Measurements from ENCODE around the gene EGLN2. TPM values are rescaled to one million over a fixed set of nuclear protein-coding genes. Genes with fewer than 3 reads are reported as not detected.

Gene EGLN2
- total RNA-seq, 2 experiments from 2014 or later, result 150 to 151 TPM

GRCh38 chr19:40754611-40755247 lies 44.3 kb upstream of the EGLN2 start:
- CTCF ChIA-PET, result interaction anchor here (0.6 to 2.9 kb wide), 4 partner anchors 38 to 887 kb away, joined by 3 to 11 read pairs (median 6); partner anchors contain the start of genes COQ8B, EGLN2 and ITPKC
- no peaks in the 10 kb centered on the region for H3K27me3 Mint-ChIP-seq
- H3K9me3 Mint-ChIP-seq, result no peaks in the 10 kb centered on the region
- intact Hi-C loops (cut with DNase I, micrococcal nuclease), result loop anchor here in 1 of 2 experiments (10.0 kb wide), 1 partner anchor 290 kb away; the partner anchor contains the start of genes BLVRB and SPTBN4
- POLR2A ChIA-PET, result interaction anchor here (2.0 to 4.5 kb wide), 2 partner anchors 23 to 43 kb away, joined by 22 read pairs; partner anchors contain the start of genes EGLN2 and RAB4B
- peak overlapping the region; percentile 86 for H3K27ac Mint-ChIP-seq
- TF ChIP-seq, protein P1, sequence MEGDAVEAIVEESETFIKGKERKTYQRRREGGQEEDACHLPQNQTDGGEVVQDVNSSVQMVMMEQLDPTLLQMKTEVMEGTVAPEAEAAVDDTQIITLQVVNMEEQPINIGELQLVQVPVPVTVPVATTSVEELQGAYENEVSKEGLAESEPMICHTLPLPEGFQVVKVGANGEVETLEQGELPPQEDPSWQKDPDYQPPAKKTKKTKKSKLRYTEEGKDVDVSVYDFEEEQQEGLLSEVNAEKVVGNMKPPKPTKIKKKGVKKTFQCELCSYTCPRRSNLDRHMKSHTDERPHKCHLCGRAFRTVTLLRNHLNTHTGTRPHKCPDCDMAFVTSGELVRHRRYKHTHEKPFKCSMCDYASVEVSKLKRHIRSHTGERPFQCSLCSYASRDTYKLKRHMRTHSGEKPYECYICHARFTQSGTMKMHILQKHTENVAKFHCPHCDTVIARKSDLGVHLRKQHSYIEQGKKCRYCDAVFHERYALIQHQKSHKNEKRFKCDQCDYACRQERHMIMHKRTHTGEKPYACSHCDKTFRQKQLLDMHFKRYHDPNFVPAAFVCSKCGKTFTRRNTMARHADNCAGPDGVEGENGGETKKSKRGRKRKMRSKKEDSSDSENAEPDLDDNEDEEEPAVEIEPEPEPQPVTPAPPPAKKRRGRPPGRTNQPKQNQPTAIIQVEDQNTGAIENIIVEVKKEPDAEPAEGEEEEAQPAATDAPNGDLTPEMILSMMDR (IDR thresholded peaks at IDR 0.05), result no peak
- Histone ChIP-seq H3K4me1 (ENCODE audit: insufficient read depth, low read length) (peaks cover 73% of the 10 kb centered on the region), H3K27me3 (ENCODE audit: control insufficient read depth in 1 of 2, insufficient read depth in 2 of 2, low read length in 2 of 2) (no peaks in the 10 kb centered on the region), H3K36me3 (ENCODE audit: insufficient read depth, low read length) (peaks cover 46% of the 10 kb centered on the region), H3K4me3 (ENCODE audit: low read length) (peak overlapping the region; percentile 41), H3K9me3 (ENCODE audit: control insufficient read depth in 1 of 2, insufficient read depth in 1 of 2, low read length in 2 of 2) (no peaks in the 10 kb centered on the region), H3K27ac (ENCODE audit: low read depth in 1 of 2, low read length in 2 of 2) (peak overlapping the region in 1 of 2 donors; percentile 45)
- DNase-seq (peak in 5 of 14 experiments; percentile 15 to 52 (median 41)), ATAC-seq (ENCODE audit: poor library complexity) (no peak)
- H3K36me3 Mint-ChIP-seq (ENCODE audit: low read depth), result peaks cover 74% of the 10 kb centered on the region
- H3K4me1 Mint-ChIP-seq (ENCODE audit: low read depth), result peaks cover 62% of the 10 kb centered on the region
- H3K4me3 Mint-ChIP-seq, result peak overlapping the region; percentile 79

- Mint-ChIP-seq H3K27ac (peak overlapping the region; percentile 86), H3K4me3 (peak overlapping the region; percentile 79), H3K36me3 (ENCODE audit: low read depth) (peaks cover 77% of the 10 kb centered on the region), H3K27me3 (no peaks in the 10 kb centered on the region), H3K4me1 (ENCODE audit: low read depth) (peaks cover 59% of the 10 kb centered on the region), H3K9me3 (no peaks in the 10 kb centered on the region)
- Histone ChIP-seq H3K9me3 (ENCODE audit: control insufficient read depth in 1 of 2, insufficient read depth in 1 of 2, low read length in 2 of 2) (no peaks in the 10 kb centered on the region), H3K4me1 (ENCODE audit: insufficient read depth, low read length) (peaks cover 68% of the 10 kb centered on the region), H3K36me3 (ENCODE audit: insufficient read depth, low read length) (peaks cover 51% of the 10 kb centered on the region), H3K4me3 (ENCODE audit: low read length) (peak overlapping the region; percentile 41), H3K27me3 (ENCODE audit: control insufficient read depth in 1 of 2, insufficient read depth in 2 of 2, low read length in 2 of 2) (no peaks in the 10 kb centered on the region), H3K27ac (ENCODE audit: low read depth in 1 of 2, low read length in 2 of 2) (no peak overlapping the region)
- ChIA-PET POLR2A (interaction anchor here (2.0 to 4.5 kb wide), 2 partner anchors 23 to 43 kb away, joined by 22 read pairs; partner anchors contain the start of genes EGLN2 and RAB4B), CTCF (interaction anchor here (1.7 to 2.9 kb wide), 3 partner anchors 39 to 51 kb away, joined by 4 to 11 read pairs (median 7); partner anchors contain the start of genes COQ8B, EGLN2 and ITPKC)
- intact Hi-C loops (cut with DNase I, micrococcal nuclease), result loop anchor here in 1 of 2 experiments (10.0 kb wide), 1 partner anchor 290 kb away; the partner anchor contains the start of genes BLVRB and SPTBN4
- no peak for ATAC-seq (ENCODE audit: poor library complexity)
- no peak for DNase-seq
- TF ChIP-seq, protein P1 (IDR thresholded peaks at IDR 0.05), result no peak
Measured at GRCh38 chr19:40755248-40755624, 43.8 kb upstream of the EGLN2 start.

DNA sequence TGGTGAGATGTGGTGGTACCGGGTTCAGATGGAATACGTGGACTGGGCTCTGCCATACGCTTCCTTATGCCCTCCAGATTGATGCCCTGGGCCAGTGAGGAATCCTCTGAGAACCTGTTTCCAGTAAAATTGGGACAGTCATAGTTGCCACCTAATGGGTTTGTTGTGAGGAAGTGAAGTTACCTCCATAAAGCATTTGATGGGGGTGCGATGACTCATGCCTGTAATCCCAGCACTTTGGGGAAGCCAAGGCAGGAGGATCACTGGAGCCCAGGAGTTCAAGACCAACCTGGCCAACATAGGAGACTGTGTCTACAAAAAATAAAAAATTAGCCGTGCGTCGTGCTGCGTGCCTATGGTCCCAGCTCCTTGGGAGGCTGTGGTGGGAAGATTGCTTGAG lies 43.2 kb upstream of the EGLN2 start:
- peak overlapping the region; percentile 41 for H3K4me3 ChIP-seq (ENCODE audit: low read length)
- TF ChIP-seq, protein P1 (IDR thresholded peaks at IDR 0.05), result no peak
- no peaks in the 10 kb centered on the region for H3K27me3 ChIP-seq (ENCODE audit: control insufficient read depth in 1 of 2, insufficient read depth in 2 of 2, low read length in 2 of 2)
- Mint-ChIP-seq H3K4me3 (peak overlapping the region; percentile 79), H3K4me1 (ENCODE audit: low read depth) (peaks cover 55% of the 10 kb centered on the region), H3K9me3 (no peaks in the 10 kb centered on the region), H3K27ac (peak overlapping the region; percentile 86), H3K36me3 (ENCODE audit: low read depth) (peaks cover 77% of the 10 kb centered on the region), H3K27me3 (no peaks in the 10 kb centered on the region)
- ATAC-seq (ENCODE audit: poor library complexity) (no peak), DNase-seq (no peak)
- H3K27ac ChIP-seq (ENCODE audit: low read depth in 1 of 2, low read length in 2 of 2), result no peak overlapping the region
- CTCF ChIA-PET, result interaction anchor here (1.9 to 2.9 kb wide), 2 partner anchors 43 to 51 kb away, joined by 7 to 11 read pairs; partner anchors contain the start of gene EGLN2
- no peaks in the 10 kb centered on the region for H3K9me3 ChIP-seq (ENCODE audit: control insufficient read depth in 1 of 2, insufficient read depth in 1 of 2, low read length in 2 of 2)
- H3K4me1 ChIP-seq (ENCODE audit: insufficient read depth, low read length), result peaks cover 67% of the 10 kb centered on the region
- intact Hi-C loops (cut with DNase I, micrococcal nuclease), result loop anchor here in 1 of 2 experiments (10.0 kb wide), 1 partner anchor 291 kb away; the partner anchor contains the start of genes BLVRB and SPTBN4
- H3K36me3 ChIP-seq (ENCODE audit: insufficient read depth, low read length), result peaks cover 57% of the 10 kb centered on the region
- POLR2A ChIA-PET, result interaction anchor here (1.1 to 4.5 kb wide), 2 partner anchors 22 to 42 kb away, joined by 3 to 22 read pairs; partner anchors contain the start of genes EGLN2 and RAB4B

Measured in CD4-positive, alpha-beta T cell (primary cell).